GM23338 (cell line): ENCODE data around the gene LUZP2. TPM values are rescaled to one million over a fixed set of nuclear protein-coding genes. Genes with fewer than 3 reads are reported as not detected.

Source experiments
- CREB1 ChIP-seq: fragments of 250-450 bp; sonication (Bioruptor Pico); IDR thresholded peaks from 2 replicates; pipeline ENCODE4 v1.5.0; 2020; ENCODE audit warnings: low read depth, mild to moderate bottlenecking, moderate library complexity
- CTCF ChIP-seq, 2 experiments: fragments of 200-600 bp in 1 of 2; sonication (generic) in 1 of 2; conservative IDR thresholded peaks; 2 replicates each; pipeline versions ENCODE4 v1.5.1 to v1.6.1; 2016 to 2017; ENCODE audit warnings: antibody characterized with exemption in 2 of 2, low read depth in 2 of 2, mild to moderate bottlenecking in 2 of 2, moderate library complexity in 1 of 2
- EZH2 ChIP-seq: fragments of 200-600 bp; sonication (generic); IDR thresholded peaks from one replicate; pipeline ENCODE4 v1.8.0; 2017; ENCODE audit warnings: antibody characterized with exemption, mild to moderate bottlenecking, low read depth; ENCODE audit not compliant: unreplicated experiment
- EZH2phosphoT487 ChIP-seq: fragments of 200-600 bp; sonication (generic); IDR thresholded peaks from one replicate; pipeline ENCODE4 v1.8.1; 2018; ENCODE audit warnings: antibody characterized with exemption; ENCODE audit not compliant: unreplicated experiment
- JUNB ChIP-seq: IDR thresholded peaks from one replicate; pipeline ENCODE4 v1.6.1; 2016; ENCODE audit warnings: antibody characterized with exemption; ENCODE audit not compliant: unreplicated experiment
- NANOG ChIP-seq: IDR thresholded peaks from 2 replicates; pipeline ENCODE4 v1.6.1; 2016; ENCODE audit warnings: antibody characterized with exemption, borderline replicate concordance
- REST ChIP-seq: IDR thresholded peaks from one replicate; pipeline ENCODE4 v1.6.1; 2018; ENCODE audit warnings: antibody characterized with exemption; ENCODE audit not compliant: unreplicated experiment
- ZNF114 ChIP-seq: fragments of 250-450 bp; sonication (Bioruptor Pico); IDR thresholded peaks from 2 replicates; pipeline ENCODE4 v1.5.0; 2020; ENCODE audit warnings: mild to moderate bottlenecking, moderate library complexity
- ZNF331 ChIP-seq: fragments of 250-450 bp; sonication (Bioruptor Pico); IDR thresholded peaks from 2 replicates; pipeline ENCODE4 v1.5.0; 2020; ENCODE audit warnings: low read depth, mild to moderate bottlenecking, moderate library complexity
- ZNF462 ChIP-seq: fragments of 250-450 bp; sonication (Bioruptor Pico); IDR thresholded peaks from 2 replicates; pipeline ENCODE4 v1.5.0; 2020; ENCODE audit warnings: mild to moderate bottlenecking, moderate library complexity
- polyA plus RNA-seq: library from polyadenylated mRNA; unstranded; fragments of >200 nt; fragmentation: Nextera tagmentation; extraction: Ambion mirVana; gene quantifications from 2 replicates; pipeline ENCODE4 v1.2.1, GENCODE V29; 2016
- total RNA-seq: library from RNA; depleted of rRNA; stranded (reverse); fragments of >200 nt; shearing (Covaris generic); gene quantifications from 2 replicates; pipeline ENCODE4 v1.2.3, GENCODE V29; 2014

LUZP2 gene
- total and polyA plus RNA-seq, 2 experiments from 2014 or later, result 2.0 to 9.2 TPM

GRCh38 chr11:24805671-24806070 is 308.8 kb downstream of the LUZP2 start (continued):
- TF ChIP-seq ZNF462, result no peak
- no peak for TF ChIP-seq EZH2
- no peak for TF ChIP-seq ZNF331 (CRISPR knock-in tag)
- TF ChIP-seq EZH2phosphoT487, result no peak
- TF ChIP-seq ZNF114 (CRISPR knock-in tag), result no peak
- no peak for TF ChIP-seq CREB1 (CRISPR knock-in tag)
- no peak for TF ChIP-seq REST
- TF ChIP-seq JUNB, result no peak
- no peak for TF ChIP-seq NANOG
- no peak for TF ChIP-seq CTCF (conservative IDR thresholded peaks at IDR 0.05; ENCODE audit: low read depth in 2 of 2)
